ENCODE measurements around the gene DHX30. TPM values are rescaled to one million over a fixed set of nuclear protein-coding genes. Genes with fewer than 3 reads are reported as not detected.
A peak's percentile ranks its signal among the peaks of the same experiment; 100 is the strongest.

The DHX30 gene
- total and polyA plus RNA-seq, 9 of the 15 experiments (the other 6 are each of a cell fraction or from before 2014, with no cell fraction given) = 12.3 to 158 (median 79.0) TPM

GRCh38 chr3:47780741-47781684, 21.9 kb upstream of the DHX30 start (continued):
- TF ChIP-seq, protein P1, sequence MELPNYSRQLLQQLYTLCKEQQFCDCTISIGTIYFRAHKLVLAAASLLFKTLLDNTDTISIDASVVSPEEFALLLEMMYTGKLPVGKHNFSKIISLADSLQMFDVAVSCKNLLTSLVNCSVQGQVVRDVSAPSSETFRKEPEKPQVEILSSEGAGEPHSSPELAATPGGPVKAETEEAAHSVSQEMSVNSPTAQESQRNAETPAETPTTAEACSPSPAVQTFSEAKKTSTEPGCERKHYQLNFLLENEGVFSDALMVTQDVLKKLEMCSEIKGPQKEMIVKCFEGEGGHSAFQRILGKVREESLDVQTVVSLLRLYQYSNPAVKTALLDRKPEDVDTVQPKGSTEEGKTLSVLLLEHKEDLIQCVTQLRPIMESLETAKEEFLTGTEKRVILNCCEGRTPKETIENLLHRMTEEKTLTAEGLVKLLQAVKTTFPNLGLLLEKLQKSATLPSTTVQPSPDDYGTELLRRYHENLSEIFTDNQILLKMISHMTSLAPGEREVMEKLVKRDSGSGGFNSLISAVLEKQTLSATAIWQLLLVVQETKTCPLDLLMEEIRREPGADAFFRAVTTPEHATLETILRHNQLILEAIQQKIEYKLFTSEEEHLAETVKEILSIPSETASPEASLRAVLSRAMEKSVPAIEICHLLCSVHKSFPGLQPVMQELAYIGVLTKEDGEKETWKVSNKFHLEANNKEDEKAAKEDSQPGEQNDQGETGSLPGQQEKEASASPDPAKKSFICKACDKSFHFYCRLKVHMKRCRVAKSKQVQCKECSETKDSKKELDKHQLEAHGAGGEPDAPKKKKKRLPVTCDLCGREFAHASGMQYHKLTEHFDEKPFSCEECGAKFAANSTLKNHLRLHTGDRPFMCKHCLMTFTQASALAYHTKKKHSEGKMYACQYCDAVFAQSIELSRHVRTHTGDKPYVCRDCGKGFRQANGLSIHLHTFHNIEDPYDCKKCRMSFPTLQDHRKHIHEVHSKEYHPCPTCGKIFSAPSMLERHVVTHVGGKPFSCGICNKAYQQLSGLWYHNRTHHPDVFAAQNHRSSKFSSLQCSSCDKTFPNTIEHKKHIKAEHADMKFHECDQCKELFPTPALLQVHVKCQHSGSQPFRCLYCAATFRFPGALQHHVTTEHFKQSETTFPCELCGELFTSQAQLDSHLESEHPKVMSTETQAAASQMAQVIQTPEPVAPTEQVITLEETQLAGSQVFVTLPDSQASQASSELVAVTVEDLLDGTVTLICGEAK (IDR thresholded peaks at IDR 0.05) = no peak
- TF ChIP-seq, protein P1 (CRISPR knock-in tag; IDR thresholded peaks at IDR 0.05) = peak; percentile 57; the same call in 1 of the 2 replicates
- TF ChIP-seq NKRF (IDR thresholded peaks at IDR 0.05; ENCODE audit: borderline replicate concordance) (peak; percentile 95), MTA1 (IDR thresholded peaks at IDR 0.05; ENCODE audit: borderline replicate concordance) (no peak), RHOXF2B (CRISPR knock-in tag; conservative IDR thresholded peaks at IDR 0.05) (no peak), CAMTA2 (CRISPR knock-in tag; conservative IDR thresholded peaks at IDR 0.05) (0 out of 2 replicates have a peak, but pooled peaks have one; percentile 12), TAF9B (IDR thresholded peaks at IDR 0.05; ENCODE audit: partially characterized antibody) (no peak), RFX5 (IDR thresholded peaks at IDR 0.05; ENCODE audit: low read depth, low read length) (no peak)
- TF ChIP-seq, protein P2, sequence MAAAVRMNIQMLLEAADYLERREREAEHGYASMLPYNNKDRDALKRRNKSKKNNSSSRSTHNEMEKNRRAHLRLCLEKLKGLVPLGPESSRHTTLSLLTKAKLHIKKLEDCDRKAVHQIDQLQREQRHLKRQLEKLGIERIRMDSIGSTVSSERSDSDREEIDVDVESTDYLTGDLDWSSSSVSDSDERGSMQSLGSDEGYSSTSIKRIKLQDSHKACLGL (CRISPR knock-in tag; IDR thresholded peaks at IDR 0.05; ENCODE audit: borderline replicate concordance, poor library complexity, severe bottlenecking) = peak; percentile 82
- TF ChIP-seq, protein P3, sequence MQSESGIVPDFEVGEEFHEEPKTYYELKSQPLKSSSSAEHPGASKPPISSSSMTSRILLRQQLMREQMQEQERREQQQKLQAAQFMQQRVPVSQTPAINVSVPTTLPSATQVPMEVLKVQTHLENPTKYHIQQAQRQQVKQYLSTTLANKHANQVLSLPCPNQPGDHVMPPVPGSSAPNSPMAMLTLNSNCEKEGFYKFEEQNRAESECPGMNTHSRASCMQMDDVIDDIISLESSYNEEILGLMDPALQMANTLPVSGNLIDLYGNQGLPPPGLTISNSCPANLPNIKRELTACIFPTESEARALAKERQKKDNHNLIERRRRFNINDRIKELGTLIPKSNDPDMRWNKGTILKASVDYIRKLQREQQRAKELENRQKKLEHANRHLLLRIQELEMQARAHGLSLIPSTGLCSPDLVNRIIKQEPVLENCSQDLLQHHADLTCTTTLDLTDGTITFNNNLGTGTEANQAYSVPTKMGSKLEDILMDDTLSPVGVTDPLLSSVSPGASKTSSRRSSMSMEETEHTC (IDR thresholded peaks at IDR 0.05) = no peak
